WTC11 (cell line): ENCODE results near the gene USB1.

Source experiments
- E2F5 ChIP-seq: sonication (generic); formaldehyde crosslinking; IDR thresholded peaks from 2 replicates; pipeline ENCODE4 v1.8.1; 2022; ENCODE audit warnings: mild to moderate bottlenecking, moderate library complexity, missing genetic modification reagents
- ELF4 ChIP-seq: sonication (generic); formaldehyde crosslinking; IDR thresholded peaks from 2 replicates; pipeline ENCODE4 v1.8.1; 2022; ENCODE audit warnings: low read depth, mild to moderate bottlenecking, moderate library complexity, missing genetic modification reagents
- IRF1 ChIP-seq: sonication (generic); formaldehyde crosslinking; IDR thresholded peaks from 2 replicates; pipeline ENCODE4 v1.8.0; 2023; ENCODE audit warnings: missing genetic modification reagents
- SOX15 ChIP-seq: fragments of 250-450 bp; sonication (Bioruptor Pico); IDR thresholded peaks from 2 replicates; pipeline ENCODE4 v1.9.0; 2021; ENCODE audit warnings: mild to moderate bottlenecking
- TEAD1 ChIP-seq: sonication (generic); formaldehyde crosslinking; IDR thresholded peaks from 2 replicates; pipeline ENCODE4 v1.8.0; 2022; ENCODE audit warnings: mild to moderate bottlenecking, missing genetic modification reagents
- USF1 ChIP-seq: sonication (generic); formaldehyde crosslinking; IDR thresholded peaks from 2 replicates; pipeline ENCODE4 v1.8.0; 2022; ENCODE audit warnings: mild to moderate bottlenecking, missing genetic modification reagents
- TF ChIP-seq, protein P1 (sequence below): fragments of 200-600 bp; IDR thresholded peaks from 2 replicates; pipeline ENCODE4 v1.8.0; 2022; ENCODE audit warnings: antibody characterized with exemption

DNA sequence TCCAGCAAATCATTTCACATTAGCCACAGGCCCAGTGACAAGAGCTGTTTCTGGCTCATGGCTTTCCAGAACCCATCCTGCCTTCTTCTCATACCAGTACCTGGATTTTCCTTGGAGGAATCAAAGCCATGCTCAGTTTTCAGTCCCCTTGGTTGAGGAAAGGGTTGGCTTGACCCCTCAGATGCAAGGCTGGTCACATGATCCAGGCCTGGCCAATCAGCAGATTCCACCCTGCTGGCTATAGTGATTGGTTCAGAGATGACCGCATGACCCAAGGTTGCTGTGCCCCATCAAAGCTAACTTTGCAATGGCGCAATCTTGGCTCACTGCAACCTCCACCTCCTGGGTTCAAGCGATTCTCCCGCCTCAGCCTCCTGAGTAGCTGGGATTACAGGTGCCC lies 69.4 kb downstream of the USB1 start:
- no peak for TF ChIP-seq TEAD1 (CRISPR knock-in tag)
- TF ChIP-seq ELF4 (CRISPR knock-in tag), result no peak
- TF ChIP-seq USF1 (CRISPR knock-in tag), result peak; percentile 31; the same call in 1 of the 2 replicates
- no peak for TF ChIP-seq IRF1 (CRISPR knock-in tag)
- TF ChIP-seq E2F5 (CRISPR knock-in tag), result no peak
- TF ChIP-seq, protein P1, sequence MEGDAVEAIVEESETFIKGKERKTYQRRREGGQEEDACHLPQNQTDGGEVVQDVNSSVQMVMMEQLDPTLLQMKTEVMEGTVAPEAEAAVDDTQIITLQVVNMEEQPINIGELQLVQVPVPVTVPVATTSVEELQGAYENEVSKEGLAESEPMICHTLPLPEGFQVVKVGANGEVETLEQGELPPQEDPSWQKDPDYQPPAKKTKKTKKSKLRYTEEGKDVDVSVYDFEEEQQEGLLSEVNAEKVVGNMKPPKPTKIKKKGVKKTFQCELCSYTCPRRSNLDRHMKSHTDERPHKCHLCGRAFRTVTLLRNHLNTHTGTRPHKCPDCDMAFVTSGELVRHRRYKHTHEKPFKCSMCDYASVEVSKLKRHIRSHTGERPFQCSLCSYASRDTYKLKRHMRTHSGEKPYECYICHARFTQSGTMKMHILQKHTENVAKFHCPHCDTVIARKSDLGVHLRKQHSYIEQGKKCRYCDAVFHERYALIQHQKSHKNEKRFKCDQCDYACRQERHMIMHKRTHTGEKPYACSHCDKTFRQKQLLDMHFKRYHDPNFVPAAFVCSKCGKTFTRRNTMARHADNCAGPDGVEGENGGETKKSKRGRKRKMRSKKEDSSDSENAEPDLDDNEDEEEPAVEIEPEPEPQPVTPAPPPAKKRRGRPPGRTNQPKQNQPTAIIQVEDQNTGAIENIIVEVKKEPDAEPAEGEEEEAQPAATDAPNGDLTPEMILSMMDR, result no peak
- no peak for TF ChIP-seq SOX15 (CRISPR knock-in tag)
